GM23338 (cell line): ENCODE results near the gene MPL. TPM values are rescaled to one million over a fixed set of nuclear protein-coding genes. Genes with fewer than 3 reads are reported as not detected.

ENCODE experiments used
- ATAC-seq: fragments of 200-7000 bp; cut with Tn5 transposase; 3 replicates; pipeline ENCODE4 v1.9.1; 2020
- DNase-seq: peaks from one replicate; pipeline ENCODE4 v3.0.0-alpha.2; 2015; ENCODE audit warnings: low spot score
- H2AFZ ChIP-seq: fragments of 200-600 bp; sonication (generic); 2 replicates; pipeline ENCODE4 v1.8.0; 2016; ENCODE audit warnings: antibody characterized with exemption, mild to moderate bottlenecking, moderate library complexity
- H3F3A ChIP-seq: fragments of 200-600 bp; sonication (generic); replicated peaks from 2 replicates; pipeline ENCODE4 v1.8.0; 2017; ENCODE audit warnings: antibody characterized with exemption, mixed run types, low read depth
- H3K27ac ChIP-seq: fragments of 200-600 bp; sonication (generic); 2 replicates; pipeline ENCODE4 v1.6.1; 2016; ENCODE audit warnings: low read depth
- H3K27me3 ChIP-seq: fragments of 200-600 bp; sonication (generic); 2 replicates; pipeline ENCODE4 v1.8.0; 2016; ENCODE audit warnings: mild to moderate bottlenecking, mixed run types, moderate library complexity; ENCODE audit not compliant: insufficient read depth
- H3K36me3 ChIP-seq: fragments of 200-600 bp; sonication (generic); 2 replicates; pipeline ENCODE4 v1.8.0; 2016; ENCODE audit warnings: mild to moderate bottlenecking; ENCODE audit not compliant: insufficient read depth
- H3K4me1 ChIP-seq: fragments of 200-600 bp; sonication (generic); 2 replicates; pipeline ENCODE4 v1.8.0; 2016; ENCODE audit warnings: mild to moderate bottlenecking, moderate library complexity; ENCODE audit not compliant: insufficient read depth
- H3K4me2 ChIP-seq: fragments of 200-600 bp; sonication (generic); 2 replicates; pipeline ENCODE4 v1.7.1; 2017; ENCODE audit warnings: mixed run types
- H3K4me3 ChIP-seq: fragments of 200-600 bp; sonication (generic); 2 replicates; pipeline ENCODE4 v1.6.1; 2016; ENCODE audit warnings: mixed run types
- H3K79me2 ChIP-seq: fragments of 200-600 bp; sonication (generic); replicated peaks from 2 replicates; pipeline ENCODE4 v1.8.0; 2017; ENCODE audit warnings: mild to moderate bottlenecking; ENCODE audit not compliant: insufficient read depth
- H3K9me2 ChIP-seq: fragments of 200-600 bp; sonication (generic); 2 replicates; pipeline ENCODE4 v1.8.0; 2017; ENCODE audit not compliant: insufficient read depth
- H4K20me1 ChIP-seq: fragments of 200-600 bp; sonication (generic); replicated peaks from 2 replicates; pipeline ENCODE4 v1.8.0; 2017; ENCODE audit warnings: mild to moderate bottlenecking; ENCODE audit not compliant: insufficient read depth
- H3K27ac Mint-ChIP-seq: 2 replicates; pipeline ENCODE4 v1.8.0; 2020; ENCODE audit warnings: inconsistent platforms, mild to moderate bottlenecking, moderate library complexity, mixed read lengths
- H3K27me3 Mint-ChIP-seq: 3 replicates; pipeline ENCODE4 v1.8.0; 2022; ENCODE audit warnings: low read depth, mild to moderate bottlenecking, moderate library complexity, mixed read lengths, inconsistent platforms; ENCODE audit not compliant: insufficient read depth, poor library complexity
- H3K36me3 Mint-ChIP-seq: 3 replicates; pipeline ENCODE4 v1.8.0; 2021; ENCODE audit warnings: low read depth, mild to moderate bottlenecking, inconsistent platforms, moderate library complexity, mixed read lengths
- H3K4me1 Mint-ChIP-seq: 3 replicates; pipeline ENCODE4 v1.8.0; 2020; ENCODE audit warnings: mild to moderate bottlenecking, inconsistent platforms, mixed read lengths
- H3K4me3 Mint-ChIP-seq: 3 replicates; pipeline ENCODE4 v1.8.0; 2021; ENCODE audit warnings: moderate library complexity, mild to moderate bottlenecking, inconsistent platforms, mixed read lengths
- H3K9me3 Mint-ChIP-seq: 3 replicates; pipeline ENCODE4 v1.8.0; 2020; ENCODE audit warnings: moderate library complexity, mild to moderate bottlenecking, inconsistent platforms, mixed read lengths
- CREB1 ChIP-seq: fragments of 250-450 bp; sonication (Bioruptor Pico); IDR thresholded peaks from 2 replicates; pipeline ENCODE4 v1.5.0; 2020; ENCODE audit warnings: low read depth, mild to moderate bottlenecking, moderate library complexity
- ETS1 ChIP-seq: IDR thresholded peaks from 2 replicates; pipeline ENCODE4 v1.6.1; 2016; ENCODE audit warnings: antibody characterized with exemption
- EZH2 ChIP-seq: fragments of 200-600 bp; sonication (generic); IDR thresholded peaks from one replicate; pipeline ENCODE4 v1.8.0; 2017; ENCODE audit warnings: antibody characterized with exemption, mild to moderate bottlenecking, low read depth; ENCODE audit not compliant: unreplicated experiment
- JUNB ChIP-seq: IDR thresholded peaks from one replicate; pipeline ENCODE4 v1.6.1; 2016; ENCODE audit warnings: antibody characterized with exemption; ENCODE audit not compliant: unreplicated experiment
- NANOG ChIP-seq: IDR thresholded peaks from 2 replicates; pipeline ENCODE4 v1.6.1; 2016; ENCODE audit warnings: antibody characterized with exemption, borderline replicate concordance
- POLR2AphosphoS5 ChIP-seq: IDR thresholded peaks from 2 replicates; pipeline ENCODE4 v1.6.1; 2016; ENCODE audit warnings: antibody characterized with exemption, low read depth
- REST ChIP-seq: IDR thresholded peaks from one replicate; pipeline ENCODE4 v1.6.1; 2018; ENCODE audit warnings: antibody characterized with exemption; ENCODE audit not compliant: unreplicated experiment
- STAT1 ChIP-seq: IDR thresholded peaks from one replicate; pipeline ENCODE4 v1.6.1; 2016; ENCODE audit warnings: antibody characterized with exemption; ENCODE audit not compliant: unreplicated experiment
- polyA plus RNA-seq: library from polyadenylated mRNA; unstranded; fragments of >200 nt; fragmentation: Nextera tagmentation; extraction: Ambion mirVana; gene quantifications from 2 replicates; pipeline ENCODE4 v1.2.1, GENCODE V29; 2016
- total RNA-seq: library from RNA; depleted of rRNA; stranded (reverse); fragments of >200 nt; shearing (Covaris generic); gene quantifications from 2 replicates; pipeline ENCODE4 v1.2.3, GENCODE V29; 2014
- TF ChIP-seq, protein P1 (sequence below): fragments of 250-450 bp; sonication (Bioruptor Pico); IDR thresholded peaks from 2 replicates; pipeline ENCODE4 v1.5.0; 2020; ENCODE audit warnings: mild to moderate bottlenecking, moderate library complexity
- TF ChIP-seq, protein P2 (sequence below), 2 experiments: fragments of 200-600 bp in 1 of 2; sonication (generic) in 1 of 2; conservative IDR thresholded peaks; 2 replicates each; pipeline versions ENCODE4 v1.5.1 to v1.6.1; 2016 to 2017; ENCODE audit warnings: antibody characterized with exemption in 2 of 2, low read depth in 2 of 2, mild to moderate bottlenecking in 2 of 2, moderate library complexity in 1 of 2

The MPL gene
- total and polyA plus RNA-seq, 2 experiments from 2014 or later, result not detected

GRCh38 chr1:43309405-43310025 is 28.1 kb upstream of the MPL start (continued):
- TF ChIP-seq CREB1 (CRISPR knock-in tag), result no peak
- no peak for TF ChIP-seq EZH2
- no peak for TF ChIP-seq NANOG
- TF ChIP-seq, protein P1, sequence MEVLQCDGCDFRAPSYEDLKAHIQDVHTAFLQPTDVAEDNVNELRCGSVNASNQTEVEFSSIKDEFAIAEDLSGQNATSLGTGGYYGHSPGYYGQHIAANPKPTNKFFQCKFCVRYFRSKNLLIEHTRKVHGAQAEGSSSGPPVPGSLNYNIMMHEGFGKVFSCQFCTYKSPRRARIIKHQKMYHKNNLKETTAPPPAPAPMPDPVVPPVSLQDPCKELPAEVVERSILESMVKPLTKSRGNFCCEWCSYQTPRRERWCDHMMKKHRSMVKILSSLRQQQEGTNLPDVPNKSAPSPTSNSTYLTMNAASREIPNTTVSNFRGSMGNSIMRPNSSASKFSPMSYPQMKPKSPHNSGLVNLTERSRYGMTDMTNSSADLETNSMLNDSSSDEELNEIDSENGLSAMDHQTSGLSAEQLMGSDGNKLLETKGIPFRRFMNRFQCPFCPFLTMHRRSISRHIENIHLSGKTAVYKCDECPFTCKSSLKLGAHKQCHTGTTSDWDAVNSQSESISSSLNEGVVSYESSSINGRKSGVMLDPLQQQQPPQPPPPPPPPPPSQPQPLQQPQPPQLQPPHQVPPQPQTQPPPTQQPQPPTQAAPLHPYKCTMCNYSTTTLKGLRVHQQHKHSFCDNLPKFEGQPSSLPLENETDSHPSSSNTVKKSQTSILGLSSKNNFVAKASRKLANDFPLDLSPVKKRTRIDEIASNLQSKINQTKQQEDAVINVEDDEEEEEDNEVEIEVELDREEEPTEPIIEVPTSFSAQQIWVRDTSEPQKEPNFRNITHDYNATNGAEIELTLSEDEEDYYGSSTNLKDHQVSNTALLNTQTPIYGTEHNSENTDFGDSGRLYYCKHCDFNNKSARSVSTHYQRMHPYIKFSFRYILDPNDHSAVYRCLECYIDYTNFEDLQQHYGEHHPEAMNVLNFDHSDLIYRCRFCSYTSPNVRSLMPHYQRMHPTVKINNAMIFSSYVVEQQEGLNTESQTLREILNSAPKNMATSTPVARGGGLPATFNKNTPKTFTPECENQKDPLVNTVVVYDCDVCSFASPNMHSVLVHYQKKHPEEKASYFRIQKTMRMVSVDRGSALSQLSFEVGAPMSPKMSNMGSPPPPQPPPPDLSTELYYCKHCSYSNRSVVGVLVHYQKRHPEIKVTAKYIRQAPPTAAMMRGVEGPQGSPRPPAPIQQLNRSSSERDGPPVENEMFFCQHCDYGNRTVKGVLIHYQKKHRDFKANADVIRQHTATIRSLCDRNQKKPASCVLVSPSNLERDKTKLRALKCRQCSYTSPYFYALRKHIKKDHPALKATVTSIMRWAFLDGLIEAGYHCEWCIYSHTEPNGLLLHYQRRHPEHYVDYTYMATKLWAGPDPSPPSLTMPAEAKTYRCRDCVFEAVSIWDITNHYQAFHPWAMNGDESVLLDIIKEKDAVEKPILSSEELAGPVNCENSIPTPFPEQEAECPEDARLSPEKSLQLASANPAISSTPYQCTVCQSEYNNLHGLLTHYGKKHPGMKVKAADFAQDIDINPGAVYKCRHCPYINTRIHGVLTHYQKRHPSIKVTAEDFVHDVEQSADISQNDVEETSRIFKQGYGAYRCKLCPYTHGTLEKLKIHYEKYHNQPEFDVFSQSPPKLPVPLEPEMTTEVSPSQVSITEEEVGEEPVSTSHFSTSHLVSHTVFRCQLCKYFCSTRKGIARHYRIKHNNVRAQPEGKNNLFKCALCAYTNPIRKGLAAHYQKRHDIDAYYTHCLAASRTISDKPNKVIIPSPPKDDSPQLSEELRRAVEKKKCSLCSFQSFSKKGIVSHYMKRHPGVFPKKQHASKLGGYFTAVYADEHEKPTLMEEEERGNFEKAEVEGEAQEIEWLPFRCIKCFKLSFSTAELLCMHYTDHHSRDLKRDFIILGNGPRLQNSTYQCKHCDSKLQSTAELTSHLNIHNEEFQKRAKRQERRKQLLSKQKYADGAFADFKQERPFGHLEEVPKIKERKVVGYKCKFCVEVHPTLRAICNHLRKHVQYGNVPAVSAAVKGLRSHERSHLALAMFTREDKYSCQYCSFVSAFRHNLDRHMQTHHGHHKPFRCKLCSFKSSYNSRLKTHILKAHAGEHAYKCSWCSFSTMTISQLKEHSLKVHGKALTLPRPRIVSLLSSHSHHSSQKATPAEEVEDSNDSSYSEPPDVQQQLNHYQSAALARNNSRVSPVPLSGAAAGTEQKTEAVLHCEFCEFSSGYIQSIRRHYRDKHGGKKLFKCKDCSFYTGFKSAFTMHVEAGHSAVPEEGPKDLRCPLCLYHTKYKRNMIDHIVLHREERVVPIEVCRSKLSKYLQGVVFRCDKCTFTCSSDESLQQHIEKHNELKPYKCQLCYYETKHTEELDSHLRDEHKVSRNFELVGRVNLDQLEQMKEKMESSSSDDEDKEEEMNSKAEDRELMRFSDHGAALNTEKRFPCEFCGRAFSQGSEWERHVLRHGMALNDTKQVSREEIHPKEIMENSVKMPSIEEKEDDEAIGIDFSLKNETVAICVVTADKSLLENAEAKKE (CRISPR knock-in tag), result no peak
- no peak for TF ChIP-seq ETS1
- no peak for TF ChIP-seq POLR2AphosphoS5
- TF ChIP-seq STAT1, result no peak
- no peak for TF ChIP-seq JUNB

GRCh38 chr1:43311521-43311920 is 26.1 kb upstream of the MPL start:
- Histone ChIP-seq H3K4me2 (no peak overlapping the region), H3K27ac (no peak overlapping the region), H3K9me2 (no peaks in the 10 kb centered on the region), H3K79me2 (no peaks in the 10 kb centered on the region), H3K36me3 (no peaks in the 10 kb centered on the region), H2AFZ (no peak overlapping the region), H4K20me1 (no peaks in the 10 kb centered on the region), H3K4me3 (no peak overlapping the region), H3K4me1 (no peaks in the 10 kb centered on the region), H3F3A (no peaks in the 10 kb centered on the region), H3K27me3 (no peaks in the 10 kb centered on the region)
- ATAC-seq, result no peak
- no peaks in the 10 kb centered on the region for H3K4me1 Mint-ChIP-seq
- no peak overlapping the region for H3K4me3 Mint-ChIP-seq
- no peak overlapping the region; the same call in 1 of the 2 replicates for H3K27ac Mint-ChIP-seq
- no peaks in the 10 kb centered on the region; the same call in 2 of the 3 replicates for H3K36me3 Mint-ChIP-seq
- no peak for DNase-seq
- H3K27me3 Mint-ChIP-seq, result peaks cover 7% of the 10 kb centered on the region
- H3K9me3 Mint-ChIP-seq, result no peaks in the 10 kb centered on the region
- TF ChIP-seq ETS1, result no peak
- TF ChIP-seq, protein P2, sequence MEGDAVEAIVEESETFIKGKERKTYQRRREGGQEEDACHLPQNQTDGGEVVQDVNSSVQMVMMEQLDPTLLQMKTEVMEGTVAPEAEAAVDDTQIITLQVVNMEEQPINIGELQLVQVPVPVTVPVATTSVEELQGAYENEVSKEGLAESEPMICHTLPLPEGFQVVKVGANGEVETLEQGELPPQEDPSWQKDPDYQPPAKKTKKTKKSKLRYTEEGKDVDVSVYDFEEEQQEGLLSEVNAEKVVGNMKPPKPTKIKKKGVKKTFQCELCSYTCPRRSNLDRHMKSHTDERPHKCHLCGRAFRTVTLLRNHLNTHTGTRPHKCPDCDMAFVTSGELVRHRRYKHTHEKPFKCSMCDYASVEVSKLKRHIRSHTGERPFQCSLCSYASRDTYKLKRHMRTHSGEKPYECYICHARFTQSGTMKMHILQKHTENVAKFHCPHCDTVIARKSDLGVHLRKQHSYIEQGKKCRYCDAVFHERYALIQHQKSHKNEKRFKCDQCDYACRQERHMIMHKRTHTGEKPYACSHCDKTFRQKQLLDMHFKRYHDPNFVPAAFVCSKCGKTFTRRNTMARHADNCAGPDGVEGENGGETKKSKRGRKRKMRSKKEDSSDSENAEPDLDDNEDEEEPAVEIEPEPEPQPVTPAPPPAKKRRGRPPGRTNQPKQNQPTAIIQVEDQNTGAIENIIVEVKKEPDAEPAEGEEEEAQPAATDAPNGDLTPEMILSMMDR (conservative IDR thresholded peaks at IDR 0.05; ENCODE audit: low read depth in 2 of 2), result no peak
- TF ChIP-seq JUNB, result no peak
- TF ChIP-seq STAT1, result no peak
- TF ChIP-seq CREB1 (CRISPR knock-in tag), result no peak
- no peak for TF ChIP-seq POLR2AphosphoS5
- TF ChIP-seq EZH2, result no peak
- TF ChIP-seq REST, result no peak
